ENCODE data around the gene TRIM28.

GRCh38 chr19:58548859-58549663 is 5.2 kb downstream of the TRIM28 start:
- TF ChIP-seq EZH2 (IDR thresholded peaks at IDR 0.05; ENCODE audit: low read length, missing control alignments) (no peak), CTCF (conservative IDR thresholded peaks at IDR 0.05 in 1 of 2, IDR thresholded peaks at IDR 0.05 in 1 of 2; ENCODE audit: low read depth in 1 of 2, low read length in 2 of 2) (no peak)
